HCT116 (cell line): Measurements from ENCODE around the gene YWHAE. TPM values are rescaled to one million over a fixed set of nuclear protein-coding genes. Genes with fewer than 3 reads are reported as not detected.
"Not testable (repeated sequence)": the region's sequence is repeated elsewhere in the genome, so short reads cannot be mapped to it uniquely, and the experiment has no call there.

Experiments used
- ATAC-seq: fragments of 200-7000 bp; cut with Tn5 transposase; 2 replicates; pipeline ENCODE4 v1.9.1; 2020; ENCODE audit warnings: mild to moderate bottlenecking, moderate library complexity
- BruUV-seq: library from RNA; stranded (reverse); fragments of 400-500 nt; replicated peaks from 2 replicates; lab custom pipeline; 2021; lab: Mats Ljungman, UMichigan
- CTCF ChIA-PET: fragments of 300-600 bp; sonication (Branson Sonifier 250); formaldehyde crosslinking; loops from one replicate; lab custom pipeline; 2021; ENCODE audit warnings: antibody characterized with exemption; lab: Charles Lee
- POLR2A ChIA-PET: fragments of 300-600, 350-600 bp; sonication (Branson Sonifier 250); formaldehyde crosslinking; loops from one replicate; lab custom pipeline; 2021; ENCODE audit warnings: antibody characterized with exemption; lab: Charles Lee
- RAD21 ChIA-PET, 2 experiments: fragments of 300-600 bp; sonication (Branson Sonifier 250); formaldehyde crosslinking; loops; one replicate each; lab custom pipeline; 2023; ENCODE audit warnings: low total read pairs in 2 of 2; ENCODE audit not compliant: uncharacterized antibody in 2 of 2, unreplicated experiment in 2 of 2, low non-redundant PET in 1 of 2; lab: Charles Lee
- DNase-seq: peaks from one replicate; pipeline ENCODE4 v3.0.0-alpha.2; 2010; ENCODE audit warnings: low read depth, low spot score
- H2AFZ ChIP-seq: fragments of 200-600 bp; shearing (Covaris generic), sonication (generic); 2 replicates; pipeline ENCODE4 v1.6.1; 2017; ENCODE audit warnings: low read depth, mixed run types, mixed read lengths, antibody characterized with exemption, low read length; ENCODE audit not compliant: poor library complexity, severe bottlenecking
- H3K27ac ChIP-seq: 2 replicates; pipeline ENCODE4 v1.5.1; 2012; ENCODE audit warnings: low read depth, low read length
- H3K27me3 ChIP-seq: fragments of 200-600 bp; sonication (generic); 2 replicates; pipeline ENCODE4 v1.6.1; 2016; ENCODE audit warnings: mixed run types, low read length, mixed read lengths; ENCODE audit not compliant: insufficient read depth
- H3K36me3 ChIP-seq, 2 experiments: fragments of 200-500 bp in 1 of 2; fragments of 200-600 bp in 1 of 2; sonication (Bioruptor generic) in 1 of 2; sonication (generic) in 1 of 2; 2 replicates each; pipeline versions ENCODE4 v1.5.1 to v1.6.1; 2014 to 2016; ENCODE audit warnings: low read length in 2 of 2, inconsistent platforms in 1 of 2, mixed read lengths in 1 of 2, mixed run types in 1 of 2; ENCODE audit not compliant: insufficient read depth in 2 of 2, control insufficient read depth in 1 of 2
- H3K4me1 ChIP-seq, 2 experiments: fragments of 200-600 bp in 1 of 2; sonication (generic) in 1 of 2; 2 replicates each; pipeline versions ENCODE4 v1.5.1 to v1.6.1; 2012 to 2017; ENCODE audit warnings: low read length in 2 of 2, inconsistent platforms in 1 of 2, mild to moderate bottlenecking in 1 of 2, mixed read lengths in 1 of 2, mixed run types in 1 of 2, moderate library complexity in 1 of 2; ENCODE audit not compliant: insufficient read depth in 2 of 2, control insufficient read depth in 1 of 2
- H3K4me2 ChIP-seq: fragments of 200-600 bp; sonication (generic); 2 replicates; pipeline ENCODE4 v1.6.1; 2017; ENCODE audit warnings: mixed run types, low read length, mixed read lengths
- H3K4me3 ChIP-seq, 2 experiments: fragments of 200-600 bp in 1 of 2; sonication (generic) in 1 of 2; replicated peaks in 1 of 2; 2 replicates each; pipeline ENCODE4 v1.5.1; 2011 to 2016; ENCODE audit warnings: low read length in 2 of 2, control low read depth in 1 of 2, low read depth in 1 of 2, mild to moderate bottlenecking in 1 of 2, mixed read lengths in 1 of 2, mixed run types in 1 of 2
- H3K79me2 ChIP-seq: fragments of 200-600 bp; sonication (generic); 2 replicates; pipeline ENCODE4 v1.6.1; 2017; ENCODE audit warnings: mild to moderate bottlenecking, mixed run types, low read length, moderate library complexity, mixed read lengths; ENCODE audit not compliant: insufficient read depth
- H3K9ac ChIP-seq: fragments of 200-600 bp; sonication (generic); 2 replicates; pipeline ENCODE4 v1.6.1; 2016; ENCODE audit warnings: low read length, mixed read lengths
- H3K9me2 ChIP-seq: fragments of 200-600 bp; sonication (generic), shearing (Covaris generic); 2 replicates; pipeline ENCODE4 v1.6.1; 2017; ENCODE audit warnings: mixed run types, mild to moderate bottlenecking, moderate library complexity; ENCODE audit not compliant: insufficient read depth
- H3K9me3 ChIP-seq, 2 experiments: fragments of 200-500 bp in 1 of 2; fragments of 200-600 bp in 1 of 2; sonication (Bioruptor generic) in 1 of 2; sonication (generic) in 1 of 2; 2 replicates each; pipeline ENCODE4 v1.6.1; 2014 to 2017; ENCODE audit warnings: low read length in 2 of 2, mixed read lengths in 2 of 2, inconsistent platforms in 1 of 2, low read depth in 1 of 2, mild to moderate bottlenecking in 1 of 2, mixed run types in 1 of 2, moderate library complexity in 1 of 2; ENCODE audit not compliant: control insufficient read depth in 1 of 2, insufficient read depth in 1 of 2
- H4K20me1 ChIP-seq: fragments of 200-600 bp; sonication (generic), shearing (Covaris generic); 2 replicates; pipeline ENCODE4 v1.6.1; 2017; ENCODE audit warnings: mixed run types, mild to moderate bottlenecking, moderate library complexity; ENCODE audit not compliant: insufficient read depth
- CTCF ChIP-seq, 3 experiments: fragments of 200-600 bp in 1 of 3; sonication (generic) in 1 of 3; IDR thresholded peaks in 2 of 3; conservative IDR thresholded peaks in 1 of 3; 2 replicates each; pipeline ENCODE4 v1.5.1; 2012 to 2017; ENCODE audit warnings: low read depth in 2 of 3, low read length in 2 of 3, antibody characterized with exemption in 1 of 3, borderline replicate concordance in 1 of 3, control low read depth in 1 of 3, mild to moderate bottlenecking in 1 of 3, mixed read lengths in 1 of 3, mixed run types in 1 of 3, moderate library complexity in 1 of 3; ENCODE audit not compliant: insufficient read depth in 1 of 3
- EZH2 ChIP-seq: fragments of 200-600 bp; sonication (generic); IDR thresholded peaks from 2 replicates; pipeline ENCODE4 v1.6.1; 2017; ENCODE audit warnings: antibody characterized with exemption, mixed run types
- JUND ChIP-seq: IDR thresholded peaks from 2 replicates; pipeline ENCODE4 v1.6.1; 2012
- MAX ChIP-seq: IDR thresholded peaks from 2 replicates; pipeline ENCODE4 v1.6.1; 2012
- SRF ChIP-seq: IDR thresholded peaks from 2 replicates; pipeline ENCODE4 v1.6.1; 2012; ENCODE audit warnings: low read depth
- intact Hi-C: fragments of 100-400 bp; cut with micrococcal nuclease; formaldehyde crosslinking; loops from 2 replicates; pipeline ENCODE4 v1.10.0; 2022
- total RNA-seq: library from RNA; stranded (reverse); gene quantifications from one replicate; pipeline ENCODE4 v1.2.1, GENCODE V29; 2021; ENCODE audit not compliant: unreplicated experiment

Gene YWHAE
- total RNA-seq, 1 experiment from 2014 or later = 735 TPM

- no peak overlapping the region for H3K4me3 ChIP-seq
- no peak for TF ChIP-seq JUND
- peak in 1 of 3 experiments; percentile 23; a peak in 1 of 6 replicates for TF ChIP-seq CTCF (IDR thresholded peaks at IDR 0.05 in 2 of 3, conservative IDR thresholded peaks at IDR 0.05 in 1 of 3; ENCODE audit: borderline replicate concordance in 1 of 3, insufficient read depth in 1 of 3, low read depth in 2 of 3, low read length in 2 of 3)
- no peak for TF ChIP-seq EZH2
- TF ChIP-seq SRF = no peak
- no peak for TF ChIP-seq MAX
- peaks cover 28 to 42% of the 10 kb centered on the region in 2 experiments for H3K36me3 ChIP-seq
- H3K27ac ChIP-seq = no peak overlapping the region
- DNase-seq (no peak), ATAC-seq (no peak)
- intact Hi-C loops = no loop called here
- H4K20me1 ChIP-seq = peaks cover 53% of the 10 kb centered on the region
- no peaks in the 10 kb centered on the region for H3K9me3 ChIP-seq
- peaks cover 95% of the 10 kb centered on the region for H3K79me2 ChIP-seq
- peaks cover 7 to 31% of the 10 kb centered on the region in 2 experiments for H3K4me1 ChIP-seq
- H2AFZ ChIP-seq = no peak overlapping the region
- H3K27me3 ChIP-seq = no peaks in the 10 kb centered on the region
- RAD21 ChIA-PET = no interaction called here
- no TSS peak for BruUV-seq
- POLR2A ChIA-PET = no interaction called here
- H3K9ac ChIP-seq = no peak overlapping the region
- CTCF ChIA-PET = no interaction called here
- peak overlapping the region; percentile 13; the same call in 1 of the 2 replicates for H3K4me2 ChIP-seq
- no peaks in the 10 kb centered on the region for H3K9me2 ChIP-seq
These were observed 39.0 kb downstream of the YWHAE start for GRCh38 chr17:1360975-1361374.

GRCh38 chr17:1360315-1360714 lies 39.7 kb downstream of the YWHAE start:
- H3K9ac ChIP-seq, CTCF ChIA-PET, H3K27me3 ChIP-seq, DNase-seq, intact Hi-C loops, RAD21 ChIA-PET, H3K9me2 ChIP-seq, BruUV-seq, H3K9me3 ChIP-seq, H3K4me3 ChIP-seq, H3K27ac ChIP-seq, POLR2A ChIA-PET, H2AFZ ChIP-seq: not testable (repeated sequence)
- Histone ChIP-seq H3K36me3 (peaks cover 31 to 45% of the 10 kb centered on the region in 2 experiments), H3K4me1 (peaks cover 7 to 27% of the 10 kb centered on the region in 2 experiments), H3K4me2 (peak overlapping the region; percentile 13; the same call in 1 of the 2 replicates), H3K79me2 (peaks cover 95% of the 10 kb centered on the region), H4K20me1 (peaks cover 52% of the 10 kb centered on the region)
- peak; percentile 39; the same call in 1 of the 2 replicates for ATAC-seq
